PFSK-1 (cell line): ENCODE measurements around the gene GALNT18.

Experiments
- POLR2AphosphoS5 ChIP-seq: IDR thresholded peaks from 2 replicates; pipeline ENCODE4 v1.6.1; 2012; ENCODE audit warnings: low read depth, mild to moderate bottlenecking, control low read depth, low read length, moderate library complexity
- SIN3A ChIP-seq: IDR thresholded peaks from 2 replicates; pipeline ENCODE4 v1.6.1; 2012; ENCODE audit warnings: mild to moderate bottlenecking, low read length, moderate library complexity, borderline replicate concordance; ENCODE audit not compliant: insufficient read depth
- TAF1 ChIP-seq: IDR thresholded peaks from 2 replicates; pipeline ENCODE4 v1.6.1; 2012; ENCODE audit warnings: low read length, control low read depth, borderline replicate concordance; ENCODE audit not compliant: insufficient read depth
- TF ChIP-seq, protein P1 (sequence below), 2 experiments: IDR thresholded peaks; 2 replicates each; pipeline versions ENCODE4 v1.6.1 to v1.8.0; 2011 to 2012; ENCODE audit warnings: low read depth in 2 of 2, low read length in 2 of 2, control low read depth in 1 of 2, inconsistent platforms in 1 of 2, mild to moderate bottlenecking in 1 of 2, moderate library complexity in 1 of 2; ENCODE audit not compliant: insufficient read depth in 1 of 2

GRCh38 chr11:11567936-11568650 is 53.7 kb downstream of the GALNT18 start:
- TF ChIP-seq, protein P1, sequence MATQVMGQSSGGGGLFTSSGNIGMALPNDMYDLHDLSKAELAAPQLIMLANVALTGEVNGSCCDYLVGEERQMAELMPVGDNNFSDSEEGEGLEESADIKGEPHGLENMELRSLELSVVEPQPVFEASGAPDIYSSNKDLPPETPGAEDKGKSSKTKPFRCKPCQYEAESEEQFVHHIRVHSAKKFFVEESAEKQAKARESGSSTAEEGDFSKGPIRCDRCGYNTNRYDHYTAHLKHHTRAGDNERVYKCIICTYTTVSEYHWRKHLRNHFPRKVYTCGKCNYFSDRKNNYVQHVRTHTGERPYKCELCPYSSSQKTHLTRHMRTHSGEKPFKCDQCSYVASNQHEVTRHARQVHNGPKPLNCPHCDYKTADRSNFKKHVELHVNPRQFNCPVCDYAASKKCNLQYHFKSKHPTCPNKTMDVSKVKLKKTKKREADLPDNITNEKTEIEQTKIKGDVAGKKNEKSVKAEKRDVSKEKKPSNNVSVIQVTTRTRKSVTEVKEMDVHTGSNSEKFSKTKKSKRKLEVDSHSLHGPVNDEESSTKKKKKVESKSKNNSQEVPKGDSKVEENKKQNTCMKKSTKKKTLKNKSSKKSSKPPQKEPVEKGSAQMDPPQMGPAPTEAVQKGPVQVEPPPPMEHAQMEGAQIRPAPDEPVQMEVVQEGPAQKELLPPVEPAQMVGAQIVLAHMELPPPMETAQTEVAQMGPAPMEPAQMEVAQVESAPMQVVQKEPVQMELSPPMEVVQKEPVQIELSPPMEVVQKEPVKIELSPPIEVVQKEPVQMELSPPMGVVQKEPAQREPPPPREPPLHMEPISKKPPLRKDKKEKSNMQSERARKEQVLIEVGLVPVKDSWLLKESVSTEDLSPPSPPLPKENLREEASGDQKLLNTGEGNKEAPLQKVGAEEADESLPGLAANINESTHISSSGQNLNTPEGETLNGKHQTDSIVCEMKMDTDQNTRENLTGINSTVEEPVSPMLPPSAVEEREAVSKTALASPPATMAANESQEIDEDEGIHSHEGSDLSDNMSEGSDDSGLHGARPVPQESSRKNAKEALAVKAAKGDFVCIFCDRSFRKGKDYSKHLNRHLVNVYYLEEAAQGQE (IDR thresholded peaks at IDR 0.05; ENCODE audit: insufficient read depth in 1 of 2, low read depth in 2 of 2, low read length in 2 of 2) = no peak
- TF ChIP-seq POLR2AphosphoS5 (no peak), TAF1 (no peak), SIN3A (no peak)
